ENCODE measurements around the gene NDUFS7.
A peak's percentile ranks its signal among the peaks of the same experiment; 100 is the strongest.
"Not testable (repeated sequence)": the region's sequence is repeated elsewhere in the genome, so short reads cannot be mapped to it uniquely, and the experiment has no call there.

Gene NDUFS7

DNA sequence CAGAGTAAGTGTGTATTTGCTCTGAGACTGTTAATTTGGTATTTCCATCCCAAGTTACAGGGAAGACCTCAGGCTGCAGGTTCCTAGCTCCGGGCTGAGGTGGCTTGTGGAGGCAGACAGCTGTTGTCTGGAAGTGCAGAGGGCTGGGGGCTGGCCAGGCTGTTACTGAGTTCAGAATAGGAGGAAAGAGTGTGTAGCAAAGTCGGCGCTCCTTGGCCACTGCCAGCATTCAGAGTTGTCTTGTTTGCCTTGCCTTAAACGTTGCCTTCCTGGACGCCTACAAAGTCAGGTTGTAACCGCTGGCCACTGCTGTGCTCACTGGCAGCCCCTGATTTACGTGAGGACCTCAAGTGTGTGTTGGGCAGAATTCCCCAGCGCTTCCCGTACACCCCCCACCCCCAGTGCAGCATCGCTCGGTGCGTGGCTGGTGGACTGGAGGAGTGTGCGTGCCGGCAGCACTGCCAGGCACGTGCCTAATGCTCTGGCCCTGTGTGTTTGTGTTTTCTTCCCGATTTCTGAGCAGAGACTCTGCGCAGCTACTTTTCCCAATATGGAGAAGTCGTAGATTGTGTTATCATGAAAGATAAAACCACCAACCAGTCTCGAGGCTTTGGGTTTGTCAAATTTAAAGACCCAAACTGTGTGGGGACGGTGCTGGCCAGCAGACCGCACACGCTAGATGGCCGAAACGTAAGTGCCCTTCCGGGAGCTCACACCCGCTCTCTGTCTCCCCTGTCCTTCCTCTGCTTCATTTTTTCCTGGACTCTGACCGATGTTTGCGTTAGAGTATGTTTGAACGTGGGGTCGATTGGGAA lies 34.2 kb downstream of the NDUFS7 start:
- DNase-seq (ENCODE audit: low read depth, low spot score), result no peak

DNA sequence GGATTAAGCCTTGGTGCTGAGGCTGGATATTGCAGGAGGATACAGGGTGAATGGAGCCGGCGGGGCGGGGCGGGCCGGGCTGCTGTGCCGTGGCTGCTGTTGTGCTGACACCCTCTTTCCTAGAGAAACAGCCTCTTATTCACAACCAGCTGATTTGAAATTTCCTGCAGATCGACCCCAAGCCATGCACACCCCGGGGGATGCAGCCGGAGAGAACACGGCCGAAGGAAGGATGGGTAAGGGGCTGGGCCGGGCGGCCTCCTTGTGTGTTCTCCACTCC lies 34.7 kb downstream of the NDUFS7 start:
- no peak for DNase-seq (ENCODE audit: low read depth, low spot score)

DNA sequence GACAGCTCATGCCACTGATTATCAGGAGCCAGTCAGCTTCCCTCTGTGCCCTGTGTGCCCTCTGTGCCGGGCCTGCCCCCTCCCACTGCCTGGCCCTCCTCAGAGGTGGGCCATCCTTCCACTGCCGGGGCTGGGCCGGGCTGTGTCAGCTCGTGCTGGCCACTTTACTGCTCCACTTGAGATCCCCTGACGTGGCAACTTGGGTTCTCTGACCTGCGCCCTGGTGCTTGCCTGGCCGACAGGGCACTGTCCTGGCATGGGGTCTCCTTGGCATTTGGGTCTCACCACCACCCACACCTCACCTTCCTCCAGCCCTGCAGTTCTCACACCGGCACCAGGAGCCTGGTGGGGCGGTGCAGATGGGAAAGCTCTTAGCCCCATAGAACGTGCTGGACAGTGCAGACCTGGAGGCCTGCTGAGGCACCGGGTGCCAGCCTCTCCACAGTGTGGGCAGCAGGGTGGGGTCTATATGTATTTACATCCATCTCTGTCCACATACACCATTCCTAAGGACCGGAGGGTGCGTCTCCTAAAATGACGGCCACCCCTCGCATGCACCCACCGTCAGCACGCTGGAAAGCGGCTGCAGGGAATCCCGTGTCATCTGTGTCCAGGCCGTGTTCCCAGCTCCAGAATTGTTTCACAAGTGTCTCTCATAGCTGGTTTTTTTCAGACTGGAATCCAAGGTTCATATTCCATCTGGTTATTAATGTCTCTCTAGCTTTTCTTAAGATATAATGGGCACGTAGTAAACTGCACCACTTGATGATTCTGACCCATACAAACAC lies 35.4 kb downstream of the NDUFS7 start:
- no peak for DNase-seq (ENCODE audit: low read depth, low spot score)

DNA sequence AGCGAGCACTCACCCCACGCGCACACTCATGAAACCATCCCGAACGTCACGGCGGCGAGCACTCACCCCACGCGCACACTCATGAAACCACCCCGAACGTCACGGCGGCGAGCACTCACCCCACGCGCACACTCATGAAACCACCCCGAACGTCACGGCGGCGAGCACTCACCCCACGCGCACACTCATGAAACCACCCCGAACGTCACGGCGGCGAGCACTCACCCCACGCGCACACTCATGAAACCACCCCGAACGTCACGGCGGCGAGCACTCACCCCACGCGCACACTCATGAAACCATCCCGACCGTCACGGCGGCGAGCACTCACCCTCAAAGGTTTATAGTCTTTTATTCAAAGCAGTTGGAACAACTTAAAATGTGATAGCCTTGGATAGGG lies 36.4 kb downstream of the NDUFS7 start:
- not testable (repeated sequence) for DNase-seq (ENCODE audit: low read depth, low spot score)

DNA sequence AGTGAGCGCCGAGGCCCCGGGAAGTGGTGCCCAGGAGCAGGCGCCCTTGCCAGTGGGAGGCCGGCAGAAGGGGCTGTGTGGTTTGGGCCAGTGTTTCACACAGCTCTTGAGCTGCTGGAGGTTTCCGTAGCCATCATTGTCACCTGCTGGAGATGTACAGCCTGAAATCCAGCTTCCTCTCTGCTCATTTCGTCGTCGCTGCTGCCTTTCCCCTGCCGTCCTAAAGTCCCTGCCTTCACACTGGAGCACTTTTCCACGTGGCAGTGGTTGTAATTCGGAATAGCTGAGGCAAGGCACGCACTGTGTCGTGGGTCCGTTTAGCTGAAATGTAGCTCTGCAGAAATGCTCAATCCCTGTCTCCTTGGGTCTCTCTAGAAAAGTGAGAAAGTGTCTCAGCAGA lies 36.9 kb downstream of the NDUFS7 start:
- DNase-seq (ENCODE audit: low read depth, low spot score), result no peak

DNA sequence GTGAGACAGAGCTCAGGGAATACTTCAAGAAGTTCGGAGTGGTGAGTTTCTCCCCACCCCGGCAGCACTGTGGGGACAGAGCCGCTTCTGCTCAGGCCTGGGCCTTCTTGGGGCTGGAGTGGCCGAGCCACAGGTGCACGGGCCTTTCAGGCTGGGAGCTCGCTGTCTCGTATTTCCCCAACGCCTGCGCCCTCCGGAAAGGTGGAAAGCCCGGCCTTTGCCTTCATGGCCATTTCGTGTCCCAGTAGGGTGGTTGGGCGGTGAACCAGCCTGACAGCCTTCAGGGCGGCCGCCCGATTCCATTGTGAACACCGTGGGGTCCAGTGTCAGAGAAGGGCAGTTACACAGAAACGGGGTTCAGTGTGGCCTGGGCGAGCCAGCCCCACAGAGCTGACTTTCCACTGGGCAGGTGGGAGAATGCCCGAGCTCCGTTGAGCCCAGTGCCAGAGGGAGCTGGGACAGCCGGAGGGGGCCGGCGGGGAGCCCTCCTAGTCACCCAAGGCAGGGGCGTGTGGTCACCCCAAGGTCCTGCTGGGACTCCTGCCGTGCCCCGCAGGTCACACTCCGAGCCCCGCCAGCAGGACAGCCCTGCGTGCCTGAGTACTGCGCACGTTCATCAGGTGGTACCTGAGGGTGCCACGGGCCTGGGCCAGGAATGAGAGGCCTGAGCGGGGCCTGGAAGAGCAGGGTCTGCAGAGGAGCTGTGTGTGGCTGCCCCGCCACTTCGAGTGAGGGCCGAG lies 37.7 kb downstream of the NDUFS7 start:
- no peak for DNase-seq (ENCODE audit: low read depth, low spot score)

DNA sequence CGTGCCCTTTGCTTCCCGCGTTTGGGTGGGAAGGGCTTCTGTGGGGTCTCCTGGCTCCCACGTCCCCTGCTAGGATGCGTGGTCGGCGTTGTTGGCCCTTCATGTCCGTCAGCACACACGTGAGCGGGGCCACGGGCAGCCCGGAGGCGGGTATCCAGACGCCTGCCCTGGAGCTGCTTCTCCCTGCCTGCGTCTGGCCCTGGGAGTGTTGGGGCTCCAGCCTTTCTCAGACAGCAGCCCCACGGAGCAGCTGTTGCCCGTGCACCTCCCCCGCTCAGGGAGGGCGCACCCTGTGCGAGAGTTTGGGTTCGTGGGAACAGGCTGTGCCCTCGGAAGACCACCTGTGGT lies 38.2 kb downstream of the NDUFS7 start:
- DNase-seq (ENCODE audit: low read depth, low spot score), result no peak

DNA sequence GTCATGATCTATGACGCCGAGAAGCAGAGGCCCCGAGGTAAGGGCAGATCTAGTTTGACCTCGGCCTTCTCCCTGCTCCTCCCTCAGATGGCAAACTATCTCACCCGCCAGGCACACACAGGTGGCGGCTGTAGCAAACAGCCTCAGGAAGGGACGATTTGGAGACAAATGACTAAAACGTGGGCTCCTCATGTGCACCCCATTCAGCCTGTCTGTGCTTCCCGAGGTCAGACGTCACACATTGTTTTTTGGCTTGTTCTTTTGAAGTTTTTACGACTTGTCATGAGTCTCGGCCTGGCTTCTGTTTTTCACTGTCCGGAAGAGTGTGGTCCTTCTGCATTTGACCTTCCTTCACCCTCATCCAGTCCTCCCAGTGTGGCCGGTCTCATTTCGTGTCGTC lies 38.7 kb downstream of the NDUFS7 start:
- DNase-seq (ENCODE audit: low read depth, low spot score), result no peak

DNA sequence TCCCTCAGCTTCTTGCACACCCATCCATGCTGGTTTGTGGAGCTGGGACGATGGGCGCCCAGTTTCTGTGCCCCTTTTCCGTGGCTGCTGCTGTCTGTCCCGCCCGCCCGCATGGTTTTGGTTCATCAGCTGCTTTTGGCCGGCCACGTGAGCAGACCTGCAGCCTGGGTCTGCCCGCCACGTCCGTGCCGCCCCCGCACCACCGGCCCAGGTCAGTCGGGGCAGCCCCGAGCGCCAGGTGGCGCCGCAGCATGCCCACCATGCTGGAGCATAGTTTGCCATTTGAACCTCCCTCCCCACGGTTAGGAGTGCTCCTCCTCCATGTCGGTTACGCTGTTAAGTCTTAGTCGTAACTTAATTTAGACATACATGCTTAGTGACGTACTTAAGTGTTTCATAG lies 39.2 kb downstream of the NDUFS7 start:
- DNase-seq (ENCODE audit: low read depth, low spot score), result no peak

DNA sequence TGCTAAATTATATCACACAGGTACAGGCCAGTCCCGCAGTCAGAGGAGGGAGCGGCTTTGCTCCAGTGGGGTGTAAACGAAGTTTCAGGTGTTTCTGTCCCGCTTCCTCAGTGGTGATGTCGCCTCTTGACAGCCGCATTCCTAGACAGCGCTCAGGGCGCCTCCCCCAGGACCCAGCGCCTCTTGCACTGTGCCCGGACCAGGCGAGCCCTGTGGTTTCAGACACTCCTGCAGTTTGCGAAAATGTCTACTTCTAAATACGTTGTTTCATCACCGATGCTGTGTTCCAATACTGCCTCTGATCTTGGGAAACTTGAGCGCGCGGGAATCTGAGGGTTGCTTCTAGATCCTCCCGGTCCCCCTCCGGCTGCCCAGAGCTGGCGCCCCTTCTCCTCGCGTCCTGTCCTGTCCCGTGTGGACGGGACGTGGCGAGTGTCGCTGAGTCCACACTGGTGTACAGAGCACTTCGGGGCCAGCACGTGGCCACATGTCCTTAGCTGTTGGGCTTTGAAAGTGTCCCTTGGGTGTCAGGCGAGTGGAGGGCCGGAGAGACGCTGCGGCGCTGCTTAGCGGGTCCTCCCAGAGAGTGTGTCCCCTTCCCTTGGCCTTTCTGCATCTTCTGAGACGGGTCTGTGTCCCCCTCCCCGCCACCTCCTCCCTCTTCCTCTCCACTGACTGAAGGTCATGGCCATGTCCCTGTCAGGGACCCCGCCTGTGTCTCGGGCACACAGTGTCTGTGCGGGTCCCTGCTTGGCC lies 39.9 kb downstream of the NDUFS7 start:
- no peak for DNase-seq (ENCODE audit: low read depth, low spot score)

DNA sequence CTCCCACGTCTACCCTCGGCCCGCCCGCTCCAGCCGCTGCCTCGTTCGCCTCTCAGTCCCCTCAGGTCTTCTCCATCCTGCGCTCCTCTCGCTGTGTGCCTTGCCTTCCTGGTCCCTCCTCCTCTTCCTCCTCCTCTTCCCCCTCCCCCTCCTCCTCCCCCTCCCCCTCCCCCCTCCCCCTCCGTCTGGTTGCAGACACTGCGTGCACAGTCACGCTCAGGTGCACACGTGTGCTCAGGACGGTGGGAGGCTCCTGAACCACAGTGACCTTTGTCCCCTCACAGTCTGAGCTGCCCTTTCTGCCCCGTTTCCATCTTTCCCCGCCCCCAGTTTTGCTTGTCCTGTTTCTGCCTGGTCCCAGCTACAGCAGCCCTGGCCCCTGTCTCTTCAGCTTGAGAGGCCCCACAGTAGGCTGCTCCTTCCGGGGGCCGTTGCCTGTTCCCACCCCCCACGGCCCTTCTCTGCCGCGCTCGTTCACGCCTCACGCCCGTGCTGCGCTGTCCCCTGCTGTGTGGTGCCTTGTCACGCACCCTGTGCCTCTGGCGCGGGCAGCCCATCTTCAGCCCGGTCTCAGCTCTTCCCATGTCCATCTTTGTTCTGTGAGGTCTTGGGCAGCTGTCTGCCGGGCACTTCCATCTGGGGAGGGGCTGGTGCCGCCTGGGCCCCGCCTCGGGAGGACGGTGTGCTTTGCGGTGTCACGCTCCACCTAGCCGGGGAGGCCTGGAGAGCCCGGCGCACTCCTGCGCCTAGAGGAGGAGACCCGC lies 40.7 kb downstream of the NDUFS7 start:
- no peak for DNase-seq (ENCODE audit: low read depth, low spot score)

DNA sequence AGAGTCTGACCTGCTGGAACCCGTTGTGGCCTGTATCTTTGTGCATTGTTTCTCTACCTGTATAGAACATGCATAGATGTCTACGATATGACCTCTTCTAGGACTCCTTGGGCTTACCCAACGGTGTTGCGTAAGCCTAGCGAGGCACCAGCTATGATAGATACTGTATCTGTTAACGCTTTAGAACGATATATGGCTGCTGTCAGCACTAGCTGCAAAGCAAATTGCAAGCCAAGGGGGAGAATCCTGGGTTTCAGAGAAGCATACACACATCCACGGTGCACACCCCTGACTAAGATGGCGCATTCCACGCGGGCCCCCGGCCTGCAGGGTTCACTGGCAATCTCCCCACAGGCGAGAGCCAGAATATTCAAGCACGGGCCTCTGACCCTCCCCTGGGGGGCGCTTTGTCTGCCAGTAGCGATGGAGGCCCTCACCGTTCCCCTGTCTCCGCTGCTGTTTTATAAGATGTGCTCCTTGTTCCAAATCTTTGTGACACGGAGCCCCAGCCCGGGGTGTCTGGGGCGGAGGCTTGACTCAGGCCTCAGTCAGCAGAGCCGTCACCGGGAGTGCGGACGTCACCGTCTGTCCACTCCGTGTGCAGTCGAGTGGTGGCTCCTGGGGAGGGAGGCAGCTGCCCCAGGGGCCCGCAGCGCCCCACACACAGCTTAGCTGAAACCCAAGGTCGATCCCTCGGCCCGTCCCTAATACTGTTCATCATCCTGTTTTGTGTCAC lies 41.6 kb downstream of the NDUFS7 start:
- peak; percentile 36 for DNase-seq (ENCODE audit: low read depth, low spot score)

DNA sequence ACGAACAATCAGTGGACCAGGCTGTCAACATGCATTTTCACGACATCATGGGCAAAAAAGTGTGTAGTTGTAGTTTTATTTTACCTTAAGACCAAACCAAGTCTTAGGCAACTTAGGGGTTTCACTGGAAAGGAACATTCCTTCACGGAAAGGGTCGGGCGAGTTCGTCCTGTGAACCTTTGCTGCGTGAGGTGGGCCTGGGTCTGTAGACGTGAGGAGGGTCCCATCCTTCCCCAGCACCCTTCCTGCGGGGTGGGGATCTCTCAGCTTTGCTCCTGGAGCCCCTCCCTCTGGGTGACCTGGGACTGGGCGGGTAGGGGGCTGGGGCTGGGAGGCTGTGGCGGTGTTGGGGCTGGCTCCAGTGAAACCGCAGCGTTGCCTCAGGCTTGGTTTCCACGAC lies 42.2 kb downstream of the NDUFS7 start:
- no peak for DNase-seq (ENCODE audit: low read depth, low spot score)

DNA sequence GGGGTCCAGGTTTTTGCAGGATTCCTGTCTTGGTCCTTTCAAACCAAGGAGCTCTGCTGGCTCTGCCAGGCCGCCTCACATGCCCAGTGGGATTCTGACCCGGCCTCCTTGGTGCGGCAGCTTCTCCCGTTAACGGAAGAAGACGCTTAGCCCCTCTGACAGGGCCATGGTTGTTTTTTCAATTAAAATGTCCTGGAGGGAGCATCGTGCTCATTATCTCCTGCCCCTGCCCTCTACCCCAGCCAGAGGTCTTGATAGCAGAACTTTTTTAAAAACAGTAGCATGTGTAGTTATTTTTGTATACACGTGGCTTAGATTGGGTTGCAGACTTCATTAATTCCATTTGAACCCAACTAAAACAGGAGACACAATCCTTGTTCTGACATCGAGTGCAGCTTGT lies 43.0 kb downstream of the NDUFS7 start:
- no peak for DNase-seq (ENCODE audit: low read depth, low spot score)

DNA sequence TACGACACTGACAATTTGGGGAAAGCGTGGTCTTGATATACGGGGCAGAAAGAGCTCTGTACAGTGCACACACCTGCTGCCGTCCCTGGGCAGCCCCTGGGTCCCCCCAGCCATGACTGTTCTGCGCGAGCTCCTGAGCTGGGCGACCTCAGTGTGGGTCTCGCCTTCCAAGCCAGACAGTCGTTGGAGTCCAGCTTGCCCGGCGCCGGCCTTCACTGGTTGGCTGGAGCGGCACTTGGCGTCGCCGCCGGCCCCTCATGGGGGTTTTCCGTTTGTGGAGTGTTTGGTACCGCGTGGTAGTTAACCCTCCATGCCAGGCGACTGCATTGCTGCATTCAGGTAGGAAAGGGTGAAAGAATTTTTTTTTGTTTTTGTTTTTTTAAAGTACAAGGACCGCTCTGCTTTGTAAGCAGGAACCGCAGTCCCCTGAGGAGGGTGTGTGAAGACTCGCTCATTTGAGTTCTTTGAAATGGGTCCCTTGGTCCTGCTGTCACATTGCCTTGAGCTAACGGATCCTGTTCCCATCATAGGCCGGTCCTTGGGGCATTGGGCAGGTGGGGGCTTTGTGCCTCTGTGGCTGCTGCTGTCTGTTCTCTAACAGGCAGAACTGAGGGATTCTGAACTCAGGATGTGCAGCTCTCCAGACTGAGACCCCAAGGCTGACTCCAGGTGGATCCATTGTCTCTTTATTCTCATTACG lies 43.7 kb downstream of the NDUFS7 start:
- no peak for DNase-seq (ENCODE audit: low read depth, low spot score)

DNA sequence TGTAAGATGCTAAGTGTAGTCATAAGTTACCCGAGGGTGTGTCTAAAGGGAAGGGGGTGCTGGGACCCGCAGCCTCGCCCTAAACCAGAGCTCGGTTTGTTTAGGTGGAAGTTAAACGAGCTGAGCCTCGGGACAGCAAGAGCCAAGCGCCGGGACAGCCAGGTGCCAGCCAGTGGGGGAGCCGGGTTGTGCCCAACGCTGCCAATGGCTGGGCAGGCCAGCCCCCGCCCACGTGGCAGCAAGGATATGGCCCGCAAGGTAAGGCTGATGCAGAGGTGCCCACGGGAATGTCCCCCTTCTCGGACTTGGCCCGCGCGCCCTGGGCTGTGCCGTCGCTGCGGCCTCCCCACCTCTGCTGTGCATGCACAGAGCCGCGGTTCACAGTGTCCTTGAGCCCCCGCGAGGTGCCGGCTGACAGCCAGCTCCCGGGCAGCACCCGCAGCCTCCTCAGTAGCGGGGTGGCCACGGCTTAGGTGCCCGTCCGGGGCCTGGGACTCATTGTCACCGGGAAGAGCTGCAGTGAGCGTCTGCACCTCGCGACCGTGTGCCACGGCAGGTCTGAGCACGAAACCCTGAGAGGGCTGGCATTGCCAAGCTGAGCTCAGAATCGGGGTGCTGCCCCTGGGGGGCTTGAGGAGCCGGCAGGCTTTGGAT lies 45.2 kb downstream of the NDUFS7 start:
- no peak for DNase-seq (ENCODE audit: low read depth, low spot score)

DNA sequence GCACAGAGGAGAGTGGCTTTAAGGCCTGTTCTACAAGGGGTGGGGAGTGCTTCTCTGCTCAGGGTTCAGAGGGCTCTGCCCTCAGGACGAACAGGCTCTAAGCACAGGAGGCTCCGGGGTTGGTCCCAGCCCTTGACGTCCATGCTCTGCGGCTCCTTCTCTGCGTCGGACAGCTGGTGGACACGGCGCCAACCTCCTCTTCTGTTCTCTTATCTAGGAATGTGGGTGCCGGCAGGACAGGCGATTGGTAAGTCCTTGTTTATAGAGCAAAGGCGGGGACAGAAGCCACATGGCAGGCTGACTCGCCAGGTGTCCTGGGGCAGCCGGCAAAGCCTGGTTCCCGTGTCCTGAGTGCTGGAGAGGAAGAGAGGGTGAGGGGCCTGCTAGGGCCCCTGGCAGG lies 46.0 kb downstream of the NDUFS7 start:
- no peak for DNase-seq (ENCODE audit: low read depth, low spot score)

DNA sequence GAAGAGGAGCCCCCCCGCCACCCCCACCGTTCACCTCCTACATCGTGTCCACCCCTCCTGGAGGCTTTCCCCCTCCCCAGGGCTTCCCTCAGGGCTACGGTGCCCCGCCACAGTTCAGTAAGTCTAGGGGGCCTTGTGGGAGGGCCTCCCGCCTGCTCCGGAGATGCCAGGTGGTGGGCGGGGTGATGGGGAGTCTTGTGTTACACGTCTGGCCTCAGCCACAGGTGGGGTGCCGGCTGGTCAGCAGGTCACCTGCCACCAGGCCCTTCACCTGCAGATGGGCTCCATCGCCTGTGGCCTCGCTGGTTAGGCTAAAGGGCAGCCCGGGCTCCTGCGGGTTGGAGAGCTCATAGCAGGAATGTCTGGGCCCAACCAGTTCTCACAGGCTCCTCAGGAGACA lies 46.5 kb downstream of the NDUFS7 start:
- DNase-seq (ENCODE audit: low read depth, low spot score), result no peak

DNA sequence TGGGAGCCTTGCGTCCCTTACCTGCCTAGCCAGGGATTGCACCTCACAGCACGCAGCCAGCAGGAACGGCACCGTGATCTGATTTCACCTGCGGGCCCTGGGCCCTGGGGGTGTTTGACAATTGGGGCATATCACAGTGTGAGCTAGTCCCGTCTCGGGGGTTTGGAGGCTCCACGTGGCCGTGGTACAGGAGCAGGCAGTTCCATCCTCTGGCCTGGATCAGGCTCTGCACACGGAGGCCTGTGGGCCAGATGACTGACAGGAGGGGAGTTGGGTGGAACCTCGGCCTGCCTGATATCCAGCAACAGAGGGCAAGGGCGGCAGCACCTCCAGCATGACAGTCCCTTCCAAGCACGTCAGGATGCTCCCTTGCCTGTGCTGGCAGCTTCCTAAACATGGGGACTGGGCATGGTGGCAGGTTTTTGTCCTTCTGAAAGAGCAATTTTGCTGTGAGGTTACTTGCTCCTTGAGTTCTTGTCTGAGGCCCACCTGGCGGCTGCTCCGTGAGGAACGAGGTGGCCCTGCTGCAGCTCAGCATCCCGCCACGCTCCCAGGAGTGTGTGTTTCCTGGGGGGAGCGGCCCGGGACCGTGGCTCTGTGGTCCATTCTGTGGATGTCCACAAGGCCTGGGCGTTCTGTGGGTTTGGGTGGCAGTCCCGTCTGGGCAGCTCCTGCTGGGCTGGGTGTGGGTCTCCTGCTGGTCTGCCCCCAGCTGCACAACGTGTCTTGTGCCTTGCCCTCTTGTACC lies 48.2 kb downstream of the NDUFS7 start:
- DNase-seq (ENCODE audit: low read depth, low spot score), result no peak

Measured in astrocyte of the hippocampus (primary cell).